ENCODE measurements around the gene ZDHHC20.

Gene ZDHHC20

GRCh38 chr13:21478881-21479808 is 20.0 kb upstream of the ZDHHC20 start:
- H3K27ac ChIP-seq = peak overlapping the region; percentile 91
- peak; percentile 71 for TF ChIP-seq CTCF (conservative IDR thresholded peaks at IDR 0.05)

- H3K27ac ChIP-seq = peak overlapping the region; percentile 91
- peak; percentile 92 for TF ChIP-seq CTCF (conservative IDR thresholded peaks at IDR 0.05)
Observed at GRCh38 chr13:21476893-21477472, 17.9 kb upstream of the ZDHHC20 start.

GRCh38 chr13:21475115-21475514 is 16.0 kb upstream of the ZDHHC20 start:
- peak overlapping the region; percentile 91 for H3K27ac ChIP-seq

GRCh38 chr13:21470785-21471184 is 11.7 kb upstream of the ZDHHC20 start:
- H3K27ac ChIP-seq = no peak overlapping the region
- TF ChIP-seq CTCF (conservative IDR thresholded peaks at IDR 0.05) = no peak

More at GRCh38 chr13:21475115-21475514, 16.0 kb upstream of the ZDHHC20 start:
- no peak for TF ChIP-seq CTCF (conservative IDR thresholded peaks at IDR 0.05)

GRCh38 chr13:21466527-21466926 is 7.4 kb upstream of the ZDHHC20 start:
- H3K27ac ChIP-seq = peak overlapping the region; percentile 89
- TF ChIP-seq CTCF (conservative IDR thresholded peaks at IDR 0.05) = no peak

- TF ChIP-seq CTCF (conservative IDR thresholded peaks at IDR 0.05) = no peak
- H3K27ac ChIP-seq = peak overlapping the region; percentile 89
Observed at GRCh38 chr13:21465710-21466160, 6.6 kb upstream of the ZDHHC20 start.

- TF ChIP-seq CTCF (conservative IDR thresholded peaks at IDR 0.05) = no peak
- no peak overlapping the region for H3K27ac ChIP-seq
Observed at GRCh38 chr13:21463424-21463823, 4.3 kb upstream of the ZDHHC20 start.
